ENCODE data around the gene BUB1B.

Gene BUB1B

DNA sequence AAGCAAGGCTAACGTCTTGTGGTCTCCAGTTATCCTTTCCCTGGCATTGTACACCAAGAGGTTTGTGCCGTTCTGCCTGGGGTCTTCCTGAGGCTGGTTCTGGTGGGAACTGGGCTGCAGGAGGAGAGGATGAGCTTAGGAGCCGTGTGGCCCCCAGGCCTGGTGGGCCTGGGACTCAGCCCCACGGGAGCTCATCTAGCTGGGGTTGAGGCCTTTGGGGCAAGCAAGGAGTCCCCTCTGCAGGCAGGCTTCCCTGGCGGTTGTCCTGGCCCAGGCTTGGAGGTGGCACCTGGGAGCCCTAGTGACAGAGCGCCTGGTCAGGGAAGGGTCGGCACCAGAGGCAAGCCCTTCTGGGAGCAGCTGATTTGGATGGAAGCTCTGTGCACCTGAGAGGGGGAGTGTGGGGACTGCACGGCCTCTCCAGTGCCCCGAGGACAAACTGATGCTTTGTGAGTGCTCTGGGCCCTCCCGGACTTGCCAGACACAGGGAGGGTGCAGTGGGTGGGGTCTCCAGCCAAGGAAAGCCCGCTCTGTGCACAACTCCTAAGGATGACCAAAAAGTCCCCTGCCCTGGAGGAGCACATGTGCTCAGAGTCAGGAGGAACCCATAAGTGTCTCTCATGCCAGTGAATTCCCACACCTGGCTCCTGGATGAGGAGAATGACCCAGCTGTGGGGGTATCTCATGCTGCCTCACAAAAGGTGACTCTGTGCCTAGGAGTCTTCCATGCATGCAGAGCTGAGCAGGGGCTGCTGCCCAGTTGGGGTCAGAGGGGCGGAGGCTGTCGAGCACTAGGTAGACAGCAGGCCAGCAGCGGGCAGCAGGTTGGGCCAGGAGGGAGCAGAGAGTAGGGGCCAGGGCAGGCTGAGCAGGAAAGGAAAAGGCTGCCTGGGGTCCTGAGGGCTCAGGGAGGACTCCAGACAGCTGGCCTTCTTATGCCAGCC lies 80.7 kb downstream of the BUB1B start:
- no peak for DNase-seq

DNA sequence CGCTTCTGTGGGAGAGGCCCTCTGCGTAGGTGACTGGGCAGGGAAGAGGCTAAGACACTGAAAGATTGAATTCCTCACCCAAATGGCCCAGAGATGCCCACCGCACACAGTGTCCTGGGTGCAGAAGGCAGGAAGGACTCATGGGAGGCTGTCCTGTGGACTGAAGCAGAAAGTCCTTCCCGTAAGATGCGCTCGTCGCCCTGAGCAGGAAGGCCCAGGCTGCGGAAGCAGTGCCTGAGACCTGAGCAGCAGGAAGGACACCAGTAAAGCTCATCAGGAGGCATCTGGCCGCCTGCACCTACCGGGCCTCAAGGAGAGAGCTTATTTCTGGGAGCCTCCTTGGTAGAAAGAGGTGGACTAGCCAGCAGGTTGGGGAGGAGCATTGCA lies 81.3 kb downstream of the BUB1B start:
- DNase-seq = no peak

DNA sequence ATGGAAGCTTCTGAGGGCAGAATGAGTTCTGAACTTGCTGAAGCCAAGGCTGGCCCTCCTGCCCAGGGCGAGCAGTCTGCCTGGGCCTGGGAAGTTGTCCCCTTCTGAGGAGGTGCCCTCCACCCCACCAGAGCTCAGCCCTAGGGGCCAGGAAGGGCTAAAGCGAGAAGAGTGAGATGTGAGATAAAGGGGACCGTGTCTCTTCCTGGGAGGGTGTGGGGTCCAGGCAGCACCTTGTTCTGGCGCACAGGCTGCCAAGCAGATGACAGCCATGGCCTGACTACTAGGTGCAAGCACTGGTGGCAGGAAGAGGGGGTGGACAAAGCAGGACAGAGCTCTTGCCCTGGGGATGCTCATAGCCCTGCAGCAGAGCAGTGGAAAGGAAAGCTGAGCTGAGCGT lies 81.7 kb downstream of the BUB1B start:
- DNase-seq = no peak

DNA sequence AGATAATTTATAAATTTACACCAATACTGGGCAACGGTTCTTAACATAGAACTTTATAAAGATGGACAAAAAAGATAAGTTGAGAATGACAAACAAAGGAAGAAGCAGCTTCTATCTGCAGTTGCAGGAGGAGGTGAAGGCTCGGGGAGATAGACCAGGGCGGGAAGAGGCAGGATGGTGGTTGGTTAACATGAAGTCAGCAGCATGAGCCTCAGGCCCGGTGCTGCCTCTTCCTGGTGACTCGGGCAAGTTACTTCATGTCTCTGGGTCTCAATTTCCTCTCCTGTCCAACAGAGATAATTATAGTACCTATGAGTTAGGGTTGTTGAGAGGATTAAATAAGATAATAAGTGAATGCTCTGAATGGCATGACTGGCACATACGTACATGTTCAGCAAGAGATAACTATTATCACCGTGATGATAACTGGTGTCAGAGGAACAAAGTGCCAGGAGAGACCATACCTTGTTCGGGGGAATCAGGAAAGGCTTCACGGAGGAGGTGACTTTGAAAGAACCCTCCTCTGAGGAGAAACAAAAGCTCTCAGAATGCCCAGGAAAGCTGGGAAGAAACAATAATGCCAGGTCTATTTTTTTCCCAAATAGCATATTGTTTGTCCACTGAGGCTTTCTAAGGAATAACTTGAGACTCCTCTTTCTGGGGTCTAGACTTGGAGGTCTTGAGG lies 82.4 kb downstream of the BUB1B start:
- DNase-seq = no peak

DNA sequence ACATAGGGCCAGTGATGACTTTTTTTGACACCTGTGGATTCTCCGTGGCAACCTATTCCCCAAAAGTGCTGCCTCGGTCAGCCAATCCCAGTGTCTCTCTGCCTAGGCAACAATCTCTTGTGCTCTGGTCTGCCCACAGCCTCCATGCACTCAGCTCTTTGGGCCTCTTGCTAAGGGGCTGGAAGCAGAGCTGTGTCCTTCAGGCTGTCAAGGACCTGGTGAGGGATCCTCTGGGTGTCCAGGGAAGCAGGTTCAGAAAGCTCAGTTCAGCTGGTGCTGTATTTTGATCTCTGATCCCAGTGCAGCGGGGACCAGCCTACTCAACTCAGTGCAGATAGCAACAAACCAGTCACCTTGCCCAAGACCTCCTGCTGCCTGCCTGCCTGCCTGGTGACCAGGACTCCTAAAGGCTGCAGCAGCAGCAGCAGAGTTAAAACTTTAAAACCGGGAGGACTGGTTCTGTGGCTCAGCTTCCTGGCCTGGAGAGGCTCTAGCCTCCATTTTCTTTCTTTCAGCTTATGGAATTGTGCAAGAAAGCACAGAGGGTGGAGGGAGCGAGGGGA lies 84.2 kb downstream of the BUB1B start:
- DNase-seq = no peak

DNA sequence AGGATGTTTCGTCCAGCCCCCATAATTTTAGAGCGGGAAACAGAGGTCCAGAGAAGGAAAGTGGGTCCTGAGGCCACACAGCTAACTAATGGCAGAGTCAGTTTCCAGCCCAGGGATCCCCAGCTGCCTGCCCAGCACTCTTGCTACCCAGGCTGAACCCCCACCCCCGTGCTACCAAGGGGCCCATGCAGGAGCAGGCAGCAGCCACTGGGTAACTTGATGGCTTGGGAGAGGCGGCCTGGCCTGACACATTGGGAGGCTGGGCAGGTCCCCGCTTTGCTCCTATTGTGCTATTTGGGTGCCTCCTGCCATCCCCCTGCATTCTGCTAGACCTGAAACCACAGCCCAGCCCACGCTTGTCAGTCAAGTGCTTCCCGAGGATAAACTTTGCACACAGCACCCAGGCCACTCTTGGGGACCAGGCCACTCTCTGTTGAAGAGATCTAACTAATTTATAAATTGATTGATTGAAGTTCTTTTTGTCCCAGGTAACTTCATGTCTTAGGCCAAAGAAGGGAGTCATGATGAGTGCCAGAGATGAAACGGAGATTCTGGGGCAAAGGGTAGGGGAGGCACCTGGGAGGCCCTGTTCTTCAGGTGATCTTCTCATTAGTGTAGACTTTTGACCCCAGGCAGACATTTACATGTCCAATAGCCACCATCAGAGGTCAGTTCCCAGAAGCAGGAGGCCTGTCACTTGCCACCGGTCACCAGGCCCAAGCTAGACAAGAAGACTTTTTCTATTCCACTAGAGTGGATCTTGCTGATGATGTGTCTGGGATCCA lies 85.0 kb downstream of the BUB1B start:
- DNase-seq = no peak

DNA sequence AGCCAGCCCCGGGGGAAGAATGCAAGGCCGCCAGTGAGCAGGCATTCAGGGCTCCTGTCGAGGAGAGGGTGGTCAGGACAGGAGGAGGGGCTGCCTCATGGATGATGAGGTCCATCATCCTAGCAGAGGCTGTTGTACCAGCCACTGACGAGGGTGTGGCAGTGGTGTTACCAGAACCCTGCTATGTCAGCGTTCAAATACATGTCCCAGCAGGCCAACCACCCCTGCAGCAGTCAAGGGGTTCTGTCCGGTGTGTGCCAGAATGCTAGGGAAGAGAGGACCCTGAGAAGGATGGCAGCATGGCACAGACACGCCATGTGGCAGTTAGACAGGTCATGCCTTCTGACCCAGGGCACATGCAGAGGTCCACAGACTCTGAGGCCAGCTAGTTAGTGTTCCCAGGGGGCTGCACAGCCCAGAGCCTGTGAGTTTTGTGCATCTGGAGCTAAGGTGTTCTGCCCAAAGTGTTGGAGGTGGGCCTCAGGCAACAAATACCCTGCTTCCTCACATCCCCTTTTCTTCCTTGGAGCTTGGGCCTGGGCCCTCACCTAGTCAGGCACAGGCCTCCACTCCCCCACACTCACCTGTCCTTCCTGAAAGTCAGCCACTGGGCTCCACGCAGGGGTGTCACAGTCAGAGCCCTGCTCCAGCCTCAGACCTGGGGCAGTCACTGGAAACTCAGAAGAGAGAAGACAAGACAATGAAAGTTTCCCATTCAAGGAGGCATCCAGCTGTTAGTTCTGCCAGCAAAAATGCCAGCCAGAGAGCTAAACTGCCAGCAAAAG lies 85.8 kb downstream of the BUB1B start:
- no peak for DNase-seq

DNA sequence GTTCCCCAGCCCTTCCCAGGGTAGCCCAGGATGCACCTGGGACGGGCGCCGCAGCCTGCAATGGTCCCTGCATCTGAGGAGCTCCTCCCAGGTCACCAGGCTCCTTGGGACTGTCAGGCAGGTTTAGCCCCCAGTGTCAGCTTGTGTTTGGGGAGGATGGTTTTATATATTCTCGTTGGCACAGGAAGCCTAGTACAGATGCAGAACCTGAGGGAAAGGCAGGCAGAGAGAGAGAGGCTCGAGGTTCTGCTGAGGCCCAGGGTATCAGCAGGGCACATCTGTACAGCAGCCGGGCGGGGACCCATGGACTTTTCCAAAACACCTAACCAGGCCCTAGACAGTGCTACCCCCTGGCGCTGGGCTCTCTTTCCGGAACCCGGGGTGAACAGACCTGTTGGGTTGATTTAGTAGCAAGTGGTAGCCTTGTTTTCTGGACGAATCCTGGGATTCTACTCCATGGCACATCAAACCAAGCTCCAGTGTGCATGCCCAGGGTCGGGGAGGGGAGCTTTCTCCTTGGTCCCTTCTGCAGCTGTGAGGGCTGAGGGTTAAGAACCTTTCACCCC lies 86.6 kb downstream of the BUB1B start:
- DNase-seq = no peak

DNA sequence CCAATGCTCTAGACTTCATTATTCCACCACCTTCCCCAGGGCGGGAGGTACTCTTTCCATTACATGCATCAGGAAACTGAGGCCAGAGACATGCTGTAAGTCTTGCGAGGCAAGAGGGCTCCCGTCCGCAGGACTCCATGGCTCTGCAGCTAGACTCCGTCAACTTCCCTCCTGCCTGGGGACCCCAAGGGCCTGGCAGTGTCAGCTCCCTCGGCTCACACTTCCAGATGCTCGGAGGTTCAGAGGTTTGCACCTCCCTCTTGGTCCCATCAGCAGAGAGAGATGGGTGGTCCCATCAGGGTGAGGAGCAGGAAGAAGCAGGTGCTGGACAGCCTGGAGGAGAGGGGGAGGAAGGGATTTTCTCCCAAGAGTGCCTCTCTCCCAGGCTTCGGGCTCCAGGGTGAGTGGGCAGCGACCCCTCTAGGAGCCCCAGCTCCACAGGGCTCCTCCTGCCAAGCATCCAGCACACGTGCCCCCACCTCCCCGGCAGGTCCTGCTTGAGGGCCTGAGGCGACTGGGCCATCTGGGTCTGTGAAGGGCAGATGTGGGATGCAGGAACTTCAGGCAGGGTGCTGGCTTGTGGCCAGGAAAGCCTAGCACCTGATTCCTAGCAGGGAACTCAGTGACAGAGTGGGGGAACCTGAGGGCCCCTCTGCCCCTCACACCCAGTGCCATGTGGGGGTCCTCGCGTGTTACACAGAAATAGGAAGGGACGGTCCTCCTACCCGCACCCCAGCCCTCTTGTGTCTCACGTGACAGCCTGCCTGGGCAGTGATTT lies 87.3 kb downstream of the BUB1B start:
- DNase-seq = no peak

DNA sequence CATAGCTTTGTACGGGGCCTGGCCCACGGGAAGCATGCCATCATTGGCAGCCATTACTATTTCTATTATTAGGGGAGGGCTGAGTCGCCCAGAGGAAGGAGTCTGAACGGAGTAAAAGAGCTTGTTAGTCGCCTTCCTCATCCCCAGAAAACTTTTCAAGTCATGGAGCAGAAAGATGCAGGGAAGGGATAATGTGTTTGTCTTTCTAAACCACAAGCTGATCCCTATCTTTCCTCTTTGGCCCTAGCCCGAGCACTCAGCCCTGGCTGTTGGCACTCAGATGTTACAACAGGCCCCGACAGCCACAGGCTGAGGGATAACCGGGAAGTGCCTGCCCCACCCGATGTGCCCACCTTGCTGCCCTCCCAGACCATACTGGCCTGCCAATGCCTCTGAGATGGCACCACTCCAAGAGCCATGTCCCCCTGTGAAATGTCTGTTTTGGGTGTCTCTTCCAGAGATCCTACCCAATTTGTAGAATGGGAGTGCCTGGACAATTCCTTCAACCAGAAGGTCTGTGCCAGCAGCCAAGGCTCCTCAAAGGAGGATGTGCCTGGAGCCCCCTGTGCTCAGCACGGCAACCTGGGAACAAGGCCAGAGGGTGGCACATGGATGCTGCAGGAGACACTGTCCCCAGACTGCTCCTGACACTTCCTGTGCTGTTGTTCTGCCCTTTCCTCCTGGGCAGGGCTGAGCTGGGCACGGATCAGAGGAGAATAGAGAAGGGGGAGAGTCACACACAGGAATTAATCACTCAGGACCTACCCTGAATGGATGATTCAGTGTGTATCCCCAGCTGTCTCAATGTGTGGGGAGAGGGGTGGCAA lies 88.8 kb downstream of the BUB1B start:
- DNase-seq = no peak

DNA sequence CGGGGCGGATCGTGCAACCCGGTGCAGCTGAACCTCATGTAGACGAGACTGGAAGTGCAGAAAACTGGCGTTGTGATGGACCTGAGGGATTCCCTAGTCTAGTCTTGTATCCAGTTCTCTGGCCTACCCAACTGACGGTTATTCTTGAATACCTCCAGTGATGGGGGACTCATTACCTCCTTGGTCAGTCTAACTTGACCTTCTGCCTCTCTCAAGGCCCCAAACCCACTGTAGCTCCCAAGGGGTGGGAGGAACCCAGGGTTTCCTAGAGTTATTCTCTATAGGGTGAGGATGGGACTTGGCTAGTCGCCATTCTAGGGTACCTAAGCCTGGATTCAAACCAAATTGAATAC lies 89.4 kb downstream of the BUB1B start:
- DNase-seq = no peak

DNA sequence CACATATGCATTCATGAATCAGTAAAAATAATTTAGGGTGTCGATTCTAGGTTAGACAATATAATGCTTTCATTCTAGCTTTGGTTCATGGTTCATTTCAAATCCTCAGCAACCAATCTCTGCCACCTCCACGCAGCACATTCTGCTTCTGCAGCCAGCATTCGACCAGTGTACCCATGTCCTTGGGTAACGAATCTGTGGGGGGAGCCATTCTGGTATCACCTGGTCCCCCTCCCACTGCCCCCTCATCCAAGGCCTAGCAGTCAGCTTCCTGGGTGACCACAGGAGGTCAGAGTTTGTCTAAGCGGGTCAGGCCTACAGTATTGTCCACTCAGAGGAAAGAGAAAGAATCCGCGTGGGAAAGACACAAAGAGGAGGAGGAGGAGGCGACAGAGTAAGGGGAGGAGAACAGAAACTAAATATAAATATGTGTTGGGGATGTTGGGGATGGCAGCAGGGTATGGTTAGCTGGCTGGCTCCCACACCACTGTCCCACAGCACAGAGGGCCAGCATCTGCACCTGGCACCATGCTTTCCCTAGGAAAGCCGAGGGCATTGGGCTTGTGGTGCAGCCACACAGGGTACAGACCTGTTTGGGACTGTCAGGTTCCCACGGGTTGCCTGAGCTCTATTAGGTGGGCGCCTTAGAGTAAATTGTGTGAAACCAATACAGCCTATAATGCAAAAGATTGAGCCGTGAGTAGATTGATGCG lies 90.1 kb downstream of the BUB1B start:
- no peak for DNase-seq

DNA sequence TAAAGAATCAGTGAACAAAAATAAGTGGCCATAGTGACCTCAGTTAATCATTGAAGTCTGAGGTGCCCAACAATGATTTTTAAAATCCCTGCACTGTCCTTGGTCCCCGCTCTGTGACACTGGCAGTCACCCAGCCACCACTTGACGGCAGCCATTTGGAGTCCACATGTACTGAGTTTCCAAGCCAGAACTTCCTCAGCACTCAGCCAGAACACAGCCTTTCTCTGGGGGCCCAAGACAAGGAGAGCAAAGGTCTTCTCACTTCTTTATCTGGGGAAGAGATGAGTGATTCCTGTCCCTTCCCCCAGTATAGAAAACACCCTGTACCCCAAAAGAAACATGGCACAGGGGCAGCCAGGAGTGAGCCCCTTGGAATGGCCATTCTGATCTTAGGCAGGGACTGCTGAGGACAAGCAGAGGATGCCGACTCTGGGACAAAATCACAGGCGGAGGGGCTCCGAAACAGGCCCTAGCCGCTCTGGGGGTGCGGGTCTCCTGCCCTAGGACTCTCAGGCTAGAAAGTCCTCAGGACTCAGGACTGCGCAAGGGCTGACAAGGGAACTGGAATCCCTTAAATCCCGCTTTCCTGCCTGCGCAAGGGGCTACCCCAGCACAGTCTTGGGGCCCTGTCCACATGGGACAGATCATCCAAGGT lies 90.7 kb downstream of the BUB1B start:
- no peak for DNase-seq

DNA sequence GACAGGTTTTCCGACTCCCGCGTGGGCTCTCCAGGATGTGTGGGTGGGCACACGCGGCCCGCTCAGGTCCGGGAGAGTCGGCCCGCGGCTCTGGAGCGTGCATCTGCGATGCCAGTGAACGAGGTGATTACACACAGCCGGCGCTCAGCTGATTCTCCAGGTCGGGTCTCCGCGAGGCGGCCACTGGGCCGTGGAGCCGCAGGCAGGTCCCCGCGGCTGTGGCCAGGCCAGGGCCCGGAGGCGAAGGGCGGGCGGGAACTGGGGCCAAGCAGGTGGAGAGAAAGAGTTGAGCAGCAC lies 91.2 kb downstream of the BUB1B start:
- DNase-seq = no peak

DNA sequence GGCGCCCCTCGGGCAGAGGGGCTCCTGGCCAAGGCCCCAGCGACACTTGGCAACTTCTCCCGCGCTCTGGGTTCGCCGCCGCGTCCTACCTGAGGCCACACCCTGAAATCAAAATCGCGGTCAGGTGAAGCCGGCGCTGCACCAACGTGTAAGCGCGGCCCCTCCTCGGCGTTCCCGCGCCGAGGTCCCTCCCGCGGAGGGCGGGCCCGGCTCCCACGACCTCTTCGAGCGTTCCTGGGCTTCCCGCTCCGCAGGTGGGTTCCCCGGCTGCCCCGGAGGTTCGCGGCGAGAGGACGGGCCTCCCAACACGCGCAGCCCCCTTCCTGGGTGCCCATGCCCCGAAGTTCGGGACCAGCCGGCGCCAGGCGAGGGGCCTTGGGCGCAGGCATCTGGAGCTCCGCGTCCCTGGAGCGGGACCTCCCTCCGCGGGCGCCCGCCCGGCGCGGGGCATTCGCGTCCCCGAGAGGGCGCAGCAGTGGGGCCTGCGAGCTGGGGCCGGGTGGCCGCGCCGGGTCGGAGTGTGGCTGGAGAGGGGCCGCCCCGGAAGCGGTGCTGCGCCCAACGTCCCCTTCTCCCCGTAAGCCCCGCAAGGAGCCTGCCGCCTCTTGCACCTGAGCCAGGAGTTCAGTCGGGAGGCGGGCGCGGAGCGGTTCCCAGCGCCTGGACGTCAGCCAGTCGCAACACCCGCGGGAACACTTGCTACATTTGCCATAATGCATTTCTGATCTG lies 91.7 kb downstream of the BUB1B start:
- DNase-seq = no peak

DNA sequence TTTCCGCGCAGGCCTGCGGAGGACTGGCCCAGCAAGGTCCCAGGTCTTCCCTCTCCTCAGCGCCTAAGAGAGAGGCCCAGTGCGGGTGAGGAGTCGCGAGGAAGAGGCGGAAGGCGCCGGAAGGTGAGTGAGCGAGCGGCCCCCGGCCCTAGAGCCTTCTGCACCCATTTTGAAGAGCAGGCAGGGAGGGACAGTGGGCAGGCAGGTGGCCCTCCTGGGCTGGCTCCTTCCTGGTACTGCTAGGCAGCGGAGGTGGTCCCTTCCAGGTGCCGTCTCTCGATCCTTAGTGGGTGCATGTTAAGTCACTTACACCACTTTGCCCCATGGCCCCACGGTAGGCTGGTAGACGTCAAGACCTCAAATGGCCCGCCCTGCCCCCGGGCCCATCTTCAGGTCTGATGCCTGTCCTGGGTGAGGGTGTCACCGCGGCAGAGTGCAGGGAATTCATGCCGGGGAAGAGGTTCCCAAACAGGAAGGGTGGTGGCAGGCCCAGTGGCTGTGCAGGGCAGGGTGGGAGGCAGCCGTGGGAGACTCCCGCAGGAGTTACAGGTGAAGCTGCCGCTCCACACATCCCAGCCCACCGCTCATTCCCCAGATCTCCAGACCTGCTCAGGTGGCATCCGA lies 92.4 kb downstream of the BUB1B start:
- DNase-seq = no peak

DNA sequence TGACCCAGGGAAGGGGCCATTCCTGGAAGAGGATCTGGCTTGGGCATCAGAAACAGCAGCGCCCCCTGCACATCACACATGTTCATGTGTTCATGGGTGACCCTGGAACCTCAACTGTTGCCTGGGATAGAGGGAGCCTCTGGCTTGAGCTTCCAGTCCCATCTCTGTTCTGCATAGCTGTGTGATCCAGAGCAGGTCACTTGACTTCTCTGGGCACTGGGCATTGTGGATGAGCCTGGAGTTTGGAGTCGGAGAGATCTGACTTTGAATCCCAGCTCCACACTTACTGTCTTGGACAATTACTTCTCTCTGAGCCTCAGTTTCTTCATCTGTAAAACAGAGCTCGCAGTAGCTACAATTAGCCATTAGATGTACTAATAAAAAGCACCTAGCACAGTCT lies 93.6 kb downstream of the BUB1B start:
- no peak for DNase-seq

DNA sequence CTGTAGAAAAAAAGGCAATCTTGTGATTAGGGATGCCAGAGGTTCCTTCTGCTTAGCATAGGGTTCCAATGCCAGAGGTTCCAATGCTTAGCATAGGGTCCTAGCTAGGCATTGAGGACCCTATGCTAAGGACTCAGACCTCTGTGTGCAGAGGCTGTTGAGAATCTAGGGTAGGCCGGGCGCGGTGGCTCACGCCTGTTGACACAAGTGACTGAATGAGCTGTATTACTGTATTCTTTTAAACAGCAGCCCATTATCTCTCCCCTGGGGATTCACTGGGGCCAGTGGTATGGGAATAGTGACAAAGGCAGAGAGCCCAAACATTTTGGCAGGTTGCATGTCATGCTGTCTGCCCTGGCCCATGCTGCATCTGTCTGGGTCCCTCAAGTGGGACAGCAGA lies 94.2 kb downstream of the BUB1B start:
- no peak for DNase-seq

All from stimulated activated CD4-positive, alpha-beta T cell treated with anti-CD3 and anti-CD28 coated beads, Interleukin-4, amount 100 ng/mL, for 4 hours (primary cell).